HEK293T (cell line): ENCODE results near the gene CLIC3.

Experiments used
- FOXK2 ChIP-seq: fragments of 450-650 bp; IDR thresholded peaks from 2 replicates; pipeline ENCODE4 v1.6.1; 2016; ENCODE audit warnings: mild to moderate bottlenecking
- SUZ12 ChIP-seq: fragments of 450-650 bp; IDR thresholded peaks from 2 replicates; pipeline ENCODE4 v1.6.1; 2016; ENCODE audit warnings: mild to moderate bottlenecking

DNA sequence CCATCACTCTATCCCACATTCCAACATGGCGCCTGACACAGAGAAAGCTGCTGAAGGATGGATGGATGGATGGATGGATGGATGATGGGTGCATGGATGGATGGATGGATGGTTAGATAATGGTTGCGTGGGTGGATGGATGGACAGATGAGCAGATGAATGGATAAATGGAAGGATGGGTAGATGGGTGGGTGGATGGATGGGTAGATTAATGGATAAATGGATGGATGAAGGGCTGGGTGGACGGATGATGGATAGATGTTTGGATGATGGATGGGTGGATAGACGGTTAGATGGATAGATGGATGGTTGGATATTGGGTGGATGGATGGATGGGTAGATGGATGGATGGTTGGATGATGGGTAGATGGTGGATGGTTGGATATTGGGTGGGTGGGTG lies 39.8 kb downstream of the CLIC3 start:
- TF ChIP-seq SUZ12 (no peak), FOXK2 (no peak)
